DND-41 (cell line): ENCODE data around the gene FBN1.

ENCODE experiments used
- ATAC-seq: fragments of 200-7000 bp; cut with Tn5 transposase; 3 replicates; pipeline ENCODE4 v1.9.1; 2021; ENCODE audit warnings: low read depth; ENCODE audit not compliant: insufficient read depth
- DNase-seq: peaks from one replicate; pipeline ENCODE4 v3.0.0-alpha.2; 2020
- H2AFZ ChIP-seq: 2 replicates; pipeline ENCODE4 v1.6.0; 2012; ENCODE audit warnings: low read depth, low read length
- H3K27ac ChIP-seq: 2 replicates; pipeline ENCODE4 v1.5.1; 2012; ENCODE audit warnings: low read length, inconsistent platforms
- H3K27me3 ChIP-seq: fragments of 200-600 bp; sonication (generic); 2 replicates; pipeline ENCODE4 v1.6.0; 2012; ENCODE audit warnings: low read length, mild to moderate bottlenecking, inconsistent platforms; ENCODE audit not compliant: insufficient read depth, poor library complexity
- H3K36me3 ChIP-seq: 2 replicates; pipeline ENCODE4 v1.5.1; 2012; ENCODE audit warnings: low read length, inconsistent platforms; ENCODE audit not compliant: insufficient read depth
- H3K4me1 ChIP-seq: 2 replicates; pipeline ENCODE4 v1.5.1; 2012; ENCODE audit warnings: mild to moderate bottlenecking, low read length; ENCODE audit not compliant: insufficient read depth
- H3K4me2 ChIP-seq: 2 replicates; pipeline ENCODE4 v1.6.0; 2012; ENCODE audit warnings: mild to moderate bottlenecking, moderate library complexity, low read length, inconsistent platforms; ENCODE audit not compliant: insufficient read depth
- H3K4me3 ChIP-seq, 2 experiments: fragments of 200-600 bp in 1 of 2; shearing (Covaris generic) in 1 of 2; 2 replicates each; pipeline ENCODE4 v1.5.1; 2012 to 2016; ENCODE audit warnings: inconsistent platforms in 2 of 2, low read length in 2 of 2, mild to moderate bottlenecking in 2 of 2, low read depth in 1 of 2, moderate library complexity in 1 of 2
- H3K79me2 ChIP-seq: 2 replicates; pipeline ENCODE4 v1.6.0; 2012; ENCODE audit warnings: low read length, inconsistent platforms; ENCODE audit not compliant: insufficient read depth
- H3K9ac ChIP-seq: 2 replicates; pipeline ENCODE4 v1.6.0; 2012; ENCODE audit warnings: low read depth, mild to moderate bottlenecking, inconsistent platforms, low read length, moderate library complexity
- H3K9me3 ChIP-seq: 2 replicates; pipeline ENCODE4 v1.5.1; 2012; ENCODE audit warnings: low read length, moderate library complexity, mild to moderate bottlenecking, inconsistent platforms; ENCODE audit not compliant: insufficient read depth, severe bottlenecking
- H4K20me1 ChIP-seq: 2 replicates; pipeline ENCODE4 v1.6.0; 2012; ENCODE audit warnings: low read length; ENCODE audit not compliant: insufficient read depth
- CTCF ChIP-seq: IDR thresholded peaks from 2 replicates; pipeline ENCODE4 v1.5.1; 2012; ENCODE audit warnings: borderline replicate concordance, low read length, moderate library complexity, mild to moderate bottlenecking; ENCODE audit not compliant: poor library complexity, severe bottlenecking; ENCODE audit errors: extremely low read depth
- EZH2 ChIP-seq: IDR thresholded peaks from 3 replicates; pipeline ENCODE4 v1.6.1; 2012; ENCODE audit warnings: borderline replicate concordance, low read depth, mild to moderate bottlenecking, moderate library complexity, low read length, inconsistent platforms; ENCODE audit not compliant: severe bottlenecking

FBN1 gene

GRCh38 chr15:48547286-48547685, 98.2 kb downstream of the FBN1 start:
- ATAC-seq = no peak
- Histone ChIP-seq H3K4me3 (no peak overlapping the region), H3K4me1 (no peaks in the 10 kb centered on the region), H3K9ac (no peak overlapping the region), H3K27ac (no peak overlapping the region), H3K4me2 (no peak overlapping the region), H4K20me1 (no peaks in the 10 kb centered on the region), H3K79me2 (no peaks in the 10 kb centered on the region), H3K9me3 (no peaks in the 10 kb centered on the region), H3K36me3 (no peaks in the 10 kb centered on the region), H3K27me3 (no peaks in the 10 kb centered on the region), H2AFZ (no peak overlapping the region)
- TF ChIP-seq CTCF (no peak), EZH2 (no peak)
- DNase-seq = no peak

GRCh38 chr15:48546296-48546695, 99.2 kb downstream of the FBN1 start:
- no peak for TF ChIP-seq CTCF
- no peak for TF ChIP-seq EZH2
- DNase-seq (no peak), ATAC-seq (no peak)
- no peaks in the 10 kb centered on the region for H3K4me1 ChIP-seq
- no peak overlapping the region for H3K4me3 ChIP-seq
- no peaks in the 10 kb centered on the region for H4K20me1 ChIP-seq
- H3K79me2 ChIP-seq = no peaks in the 10 kb centered on the region
- H3K9me3 ChIP-seq = no peaks in the 10 kb centered on the region
- no peaks in the 10 kb centered on the region for H3K36me3 ChIP-seq
- no peaks in the 10 kb centered on the region for H3K27me3 ChIP-seq
- no peak overlapping the region for H3K27ac ChIP-seq
- no peak overlapping the region for H3K9ac ChIP-seq
- H3K4me2 ChIP-seq = no peak overlapping the region
- no peak overlapping the region for H2AFZ ChIP-seq

- no peak overlapping the region for H2AFZ ChIP-seq
- no peak overlapping the region for H3K9ac ChIP-seq
- no peaks in the 10 kb centered on the region for H3K4me1 ChIP-seq
- no peaks in the 10 kb centered on the region for H4K20me1 ChIP-seq
- H3K9me3 ChIP-seq = no peaks in the 10 kb centered on the region
- no peak overlapping the region for H3K4me3 ChIP-seq
- no peaks in the 10 kb centered on the region for H3K79me2 ChIP-seq
- DNase-seq (no peak), ATAC-seq (no peak)
- no peak overlapping the region for H3K4me2 ChIP-seq
- no peaks in the 10 kb centered on the region for H3K27me3 ChIP-seq
- no peaks in the 10 kb centered on the region for H3K36me3 ChIP-seq
- no peak for TF ChIP-seq EZH2
- TF ChIP-seq CTCF = no peak
- no peak overlapping the region for H3K27ac ChIP-seq
These were observed 100.7 kb downstream of the FBN1 start for GRCh38 chr15:48544778-48545177.
